Measurements from ENCODE around the gene TRABD.

Gene TRABD

GRCh38 chr22:50178871-50179869 lies 6.5 kb upstream of the TRABD start:
- no peak overlapping the region for H3K27ac ChIP-seq
- no peak for TF ChIP-seq CTCF (conservative IDR thresholded peaks at IDR 0.05)

DNA sequence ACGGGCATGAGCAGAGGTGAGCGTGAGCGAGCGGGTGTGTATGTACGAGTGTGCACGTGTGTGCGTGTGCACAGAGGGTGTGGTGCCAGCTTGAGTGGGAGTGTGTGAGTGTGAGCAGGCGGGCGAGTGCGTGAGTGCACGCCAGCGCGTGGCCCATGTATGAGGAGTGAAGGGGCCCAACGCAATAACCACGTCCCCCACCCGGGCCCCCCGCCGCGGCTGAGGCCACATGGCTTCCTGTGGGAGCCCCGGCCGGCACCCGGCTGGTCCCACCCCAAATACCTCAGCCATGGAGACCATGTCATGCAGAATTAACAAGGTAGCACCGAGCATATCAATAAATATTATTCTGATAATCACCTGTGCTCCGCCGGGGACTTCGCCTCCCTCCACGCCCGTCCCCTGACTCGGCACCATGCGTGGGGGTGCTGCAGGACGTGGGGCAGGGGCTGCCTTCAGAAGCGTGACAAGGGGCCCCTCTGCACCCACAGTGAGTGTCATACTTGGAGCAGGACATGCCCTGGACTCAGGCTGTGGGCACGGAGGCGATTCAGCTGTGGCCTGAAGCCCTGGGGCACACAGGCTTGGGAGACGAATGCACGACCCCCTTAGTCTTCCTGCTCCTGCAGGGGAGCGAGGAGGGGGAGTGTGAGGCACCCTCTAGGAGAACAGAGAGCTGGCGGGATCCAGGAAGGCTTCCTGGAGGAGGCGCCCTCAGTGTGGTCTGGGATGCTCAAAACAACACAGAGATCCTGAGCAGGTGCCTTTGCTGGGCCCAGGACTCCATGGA lies 5.6 kb upstream of the TRABD start:
- no peak for TF ChIP-seq CTCF (conservative IDR thresholded peaks at IDR 0.05)
- H3K27ac ChIP-seq, result no peak overlapping the region

DNA sequence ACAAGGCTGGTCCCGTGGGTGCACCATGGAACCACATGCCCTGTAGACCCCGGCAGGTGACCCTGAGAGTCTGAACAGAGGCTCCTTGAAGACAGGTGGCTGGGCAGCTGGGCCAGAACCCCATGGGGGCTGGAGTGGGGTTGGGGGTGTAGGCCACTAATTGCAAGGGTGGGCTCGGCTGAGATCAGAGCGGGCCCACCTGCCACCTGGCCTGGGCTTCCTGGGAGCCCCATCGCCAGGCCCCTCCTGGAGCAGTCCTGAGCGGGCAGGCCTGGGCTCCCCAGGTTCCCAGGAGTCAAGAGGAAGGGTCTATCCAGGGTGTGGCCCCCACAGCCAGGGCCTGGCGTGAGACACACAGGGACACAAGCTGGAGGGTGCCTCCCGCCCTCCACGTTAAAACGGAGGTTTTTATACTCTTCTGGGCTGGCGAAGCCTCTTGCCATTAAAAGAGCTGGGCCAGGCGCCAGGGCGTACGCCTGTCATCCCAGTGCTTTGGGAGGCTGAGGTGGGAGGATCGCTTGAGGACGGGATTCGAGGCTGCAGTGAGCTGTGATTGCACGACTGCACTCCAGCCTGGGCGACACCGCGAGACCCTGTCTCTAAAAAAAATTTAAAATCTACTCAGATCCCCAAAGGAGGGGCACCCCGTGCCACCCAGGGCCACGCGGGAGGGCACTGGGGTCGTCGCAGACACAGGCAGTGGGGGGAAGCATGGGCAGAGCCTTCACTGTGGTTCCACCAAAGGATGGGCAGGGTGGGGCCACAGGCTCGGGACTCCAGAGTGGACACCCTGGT lies 4.8 kb upstream of the TRABD start:
- TF ChIP-seq CTCF (conservative IDR thresholded peaks at IDR 0.05), result no peak

GRCh38 chr22:50182176-50183081 lies 3.3 kb upstream of the TRABD start:
- no peak for TF ChIP-seq CTCF (conservative IDR thresholded peaks at IDR 0.05)
- no peak overlapping the region for H3K27ac ChIP-seq

More for the DNA sequence above, 4.8 kb upstream of the TRABD start:
- H3K27ac ChIP-seq, result no peak overlapping the region

- TF ChIP-seq CTCF (conservative IDR thresholded peaks at IDR 0.05), result no peak
- H3K27ac ChIP-seq, result no peak overlapping the region
Observed at GRCh38 chr22:50183141-50183971, 2.4 kb upstream of the TRABD start.

All from VCaP (cell line).